H9 (cell line): Measurements from ENCODE around the gene CDH23. TPM values are rescaled to one million over a fixed set of nuclear protein-coding genes. Genes with fewer than 3 reads are reported as not detected.

Experiments used
- DNase-seq: peaks from one replicate; pipeline ENCODE4 v3.0.0-alpha.2; 2017
- H2AFZ ChIP-seq: one replicate; pipeline ENCODE4 v1.6.1; 2013; ENCODE audit warnings: mild to moderate bottlenecking, low read length, control low read depth, moderate library complexity
- H2AK5ac ChIP-seq: 2 replicates; pipeline ENCODE4 v1.6.1; 2013; ENCODE audit warnings: low read length, control low read depth, mixed read lengths; ENCODE audit not compliant: insufficient read length
- H2BK120ac ChIP-seq: one replicate; pipeline ENCODE4 v1.6.1; 2013; ENCODE audit warnings: low read depth, mild to moderate bottlenecking, low read length, control low read depth, inconsistent platforms; ENCODE audit not compliant: poor library complexity, severe bottlenecking
- H2BK12ac ChIP-seq: 2 replicates; pipeline ENCODE4 v1.6.1; 2013; ENCODE audit warnings: low read length, control low read depth, mixed read lengths, low read depth; ENCODE audit not compliant: insufficient read length
- H2BK15ac ChIP-seq: 2 replicates; pipeline ENCODE4 v1.6.1; 2013; ENCODE audit warnings: low read depth, low read length, control low read depth
- H2BK20ac ChIP-seq: one replicate; pipeline ENCODE4 v1.6.1; 2013; ENCODE audit warnings: low read depth, mild to moderate bottlenecking, low read length, control low read depth, inconsistent platforms; ENCODE audit not compliant: poor library complexity, severe bottlenecking
- H2BK5ac ChIP-seq: 2 replicates; pipeline ENCODE4 v1.6.1; 2013; ENCODE audit warnings: low read length, control low read depth, mixed read lengths; ENCODE audit not compliant: insufficient read length
- H3K14ac ChIP-seq: 2 replicates; pipeline ENCODE4 v1.6.1; 2013; ENCODE audit warnings: low read length, control low read depth; ENCODE audit not compliant: insufficient read depth
- H3K18ac ChIP-seq: 2 replicates; pipeline ENCODE4 v1.6.1; 2013; ENCODE audit warnings: low read depth, mild to moderate bottlenecking, mixed read lengths, low read length, control low read depth; ENCODE audit not compliant: insufficient read length
- H3K23ac ChIP-seq: 2 replicates; pipeline ENCODE4 v1.6.1; 2013; ENCODE audit warnings: low read length, control low read depth, mixed read lengths, low read depth; ENCODE audit not compliant: insufficient read length
- H3K23me2 ChIP-seq: 2 replicates; pipeline ENCODE4 v1.6.1; 2013; ENCODE audit warnings: low read depth, mild to moderate bottlenecking, mixed read lengths, low read length, control low read depth; ENCODE audit not compliant: insufficient read length, poor library complexity, severe bottlenecking
- H3K27ac ChIP-seq: 2 replicates; pipeline ENCODE4 v1.5.1; 2013; ENCODE audit warnings: low read length, control low read depth, mixed read lengths, low read depth; ENCODE audit not compliant: insufficient read length
- H3K27me3 ChIP-seq: 2 replicates; pipeline ENCODE4 v1.6.1; 2013; ENCODE audit warnings: low read length, control low read depth, inconsistent platforms; ENCODE audit not compliant: insufficient read depth
- H3K4ac ChIP-seq: 2 replicates; pipeline ENCODE4 v1.6.1; 2013; ENCODE audit warnings: low read depth, mild to moderate bottlenecking, control low read depth, inconsistent platforms, low read length, moderate library complexity
- H3K4me1 ChIP-seq: 2 replicates; pipeline ENCODE4 v1.6.1; 2013; ENCODE audit warnings: low read length, control low read depth, inconsistent platforms; ENCODE audit not compliant: insufficient read depth
- H3K4me2 ChIP-seq: 2 replicates; pipeline ENCODE4 v1.6.1; 2013; ENCODE audit warnings: low read length, control low read depth, mixed read lengths; ENCODE audit not compliant: insufficient read length, insufficient read depth
- H3K56ac ChIP-seq: 2 replicates; pipeline ENCODE4 v1.6.1; 2013; ENCODE audit warnings: low read depth, mild to moderate bottlenecking, mixed read lengths, low read length, control low read depth; ENCODE audit not compliant: insufficient read length
- H3K79me1 ChIP-seq: 2 replicates; pipeline ENCODE4 v1.6.1; 2013; ENCODE audit warnings: low read depth, mild to moderate bottlenecking, moderate library complexity, low read length, control low read depth, inconsistent platforms; ENCODE audit not compliant: insufficient read depth, poor library complexity, severe bottlenecking
- H3K79me2 ChIP-seq: 2 replicates; pipeline ENCODE4 v1.6.1; 2013; ENCODE audit warnings: low read length, control low read depth, inconsistent platforms; ENCODE audit not compliant: insufficient read depth
- H3K9ac ChIP-seq: 2 replicates; pipeline ENCODE4 v1.6.1; 2013; ENCODE audit warnings: low read length, control low read depth, mixed read lengths; ENCODE audit not compliant: insufficient read length; ENCODE audit errors: extremely low read depth
- H3K9me3 ChIP-seq: one replicate; pipeline ENCODE4 v1.6.1; 2013; ENCODE audit warnings: low read depth, low read length, inconsistent platforms; ENCODE audit not compliant: control insufficient read depth
- H3T11ph ChIP-seq: one replicate; pipeline ENCODE4 v1.6.1; 2013; ENCODE audit warnings: mild to moderate bottlenecking, low read length, control low read depth, inconsistent platforms
- H4K20me1 ChIP-seq: one replicate; pipeline ENCODE4 v1.6.1; 2013; ENCODE audit not compliant: control insufficient read depth, insufficient read length, insufficient read depth
- H4K5ac ChIP-seq: 2 replicates; pipeline ENCODE4 v1.6.1; 2013; ENCODE audit warnings: low read depth, mild to moderate bottlenecking, mixed read lengths, low read length, control low read depth; ENCODE audit not compliant: insufficient read length
- H4K8ac ChIP-seq: replicated peaks from 2 replicates; pipeline ENCODE4 v1.6.1; 2013; ENCODE audit warnings: low read length, control low read depth, mixed read lengths, low read depth; ENCODE audit not compliant: insufficient read length
- H4K91ac ChIP-seq: 2 replicates; pipeline ENCODE4 v1.6.1; 2013; ENCODE audit warnings: low read depth, mild to moderate bottlenecking, moderate library complexity, mixed read lengths, low read length, control low read depth; ENCODE audit not compliant: insufficient read length
- H3K27ac Mint-ChIP-seq, 3 experiments: 2 replicates in 2 of 3; 3 replicates in 1 of 3; pipeline ENCODE4 v1.8.0; 2020 to 2021; ENCODE audit warnings: mixed read lengths in 3 of 3, mild to moderate bottlenecking in 1 of 3, moderate library complexity in 1 of 3
- H3K27me3 Mint-ChIP-seq: 2 replicates; pipeline ENCODE4 v1.8.0; 2021; ENCODE audit warnings: low read depth, mild to moderate bottlenecking, moderate library complexity, mixed read lengths
- H3K36me3 Mint-ChIP-seq, 3 experiments: 2 replicates in 2 of 3; 3 replicates in 1 of 3; pipeline ENCODE4 v1.8.0; 2020 to 2021; ENCODE audit warnings: low read depth in 3 of 3, mixed read lengths in 3 of 3; ENCODE audit not compliant: insufficient read depth in 1 of 3
- H3K4me1 Mint-ChIP-seq, 2 experiments: 2 replicates each; pipeline ENCODE4 v1.8.0; 2020; ENCODE audit warnings: mixed read lengths in 2 of 2
- H3K4me3 Mint-ChIP-seq, 2 experiments: 2 replicates in 1 of 2; 3 replicates in 1 of 2; pipeline ENCODE4 v1.8.0; 2020 to 2021; ENCODE audit warnings: mild to moderate bottlenecking in 2 of 2, mixed read lengths in 2 of 2, moderate library complexity in 1 of 2
- H3K9me3 Mint-ChIP-seq, 2 experiments: 2 replicates in 1 of 2; 3 replicates in 1 of 2; pipeline ENCODE4 v1.8.0; 2020; ENCODE audit warnings: mild to moderate bottlenecking in 2 of 2, mixed read lengths in 2 of 2, moderate library complexity in 1 of 2
- WGBS: extraction: QIAGEN DNeasy Blood & Tissue Kit; methylation state at CpG from one replicate; pipeline ENCODE4 v1.1.7; 2013; ENCODE audit warnings: missing lambda C conversion rate, low lambda C conversion rate, mixed read lengths; ENCODE audit not compliant: insufficient read length; ENCODE audit errors: extremely low coverage; 5-methylcytosine and 5-hydroxymethylcytosine counted together
- total RNA-seq: library from RNA; stranded (reverse); gene quantifications from 2 replicates; pipeline ENCODE4 v1.2.1, GENCODE V29; 2021
- TF ChIP-seq, protein P1 (sequence below): fragments of 200-600 bp; sonication (generic); conservative IDR thresholded peaks from 3 replicates; pipeline ENCODE4 v1.8.0; 2021; ENCODE audit warnings: antibody characterized with exemption, mild to moderate bottlenecking

The CDH23 gene
- total RNA-seq, 1 experiment from 2014 or later = 2.1 TPM

DNA sequence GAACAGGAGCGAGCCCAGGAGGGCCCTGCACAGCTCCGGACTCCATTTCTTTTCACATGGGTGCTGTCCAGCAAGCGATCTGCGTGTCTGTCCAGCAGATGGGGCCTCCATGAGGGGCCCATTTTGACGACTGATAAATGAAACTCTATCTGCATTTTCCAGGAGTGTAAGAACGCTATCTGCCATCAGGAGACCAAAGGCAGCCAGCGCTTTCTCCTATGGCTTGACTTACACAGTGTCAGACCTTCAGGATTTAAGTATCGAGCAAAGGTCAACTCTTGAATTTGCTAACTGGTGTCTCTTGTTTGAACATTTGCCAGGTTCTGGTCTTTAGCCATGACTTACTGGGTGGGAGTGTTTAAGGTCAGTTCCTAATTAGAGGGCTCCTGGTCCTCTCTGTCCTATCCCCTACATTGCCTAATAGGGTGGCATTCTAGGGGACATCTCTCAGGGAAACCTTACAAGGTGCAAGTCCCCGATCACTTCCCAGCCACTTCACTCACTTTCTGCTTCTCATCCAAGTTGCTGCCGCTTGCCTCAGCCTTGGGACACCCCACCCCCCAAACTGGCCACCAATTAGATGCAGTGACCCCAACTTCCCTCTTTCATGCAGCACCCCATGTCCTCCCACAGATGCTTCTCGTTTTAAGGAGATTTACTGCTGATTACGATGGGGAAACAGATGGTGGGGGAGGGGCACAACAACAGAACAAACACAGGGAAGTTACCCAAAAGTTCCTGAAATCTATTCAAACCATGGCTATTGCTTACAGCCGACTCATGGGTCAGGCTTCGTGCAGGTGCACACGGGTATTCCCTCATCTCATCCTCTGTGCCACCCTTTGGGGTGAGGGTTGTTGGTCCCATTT, 356.6 kb downstream of the CDH23 start:
- no peaks in the 10 kb centered on the region for H3K79me1 ChIP-seq
- no peak overlapping the region for H2BK12ac ChIP-seq
- Mint-ChIP-seq H3K27ac (no peak overlapping the region; a peak in 2 of 7 replicates), H3K4me3 (no peak overlapping the region; a peak in 1 of 5 replicates), H3K9me3 (no peaks in the 10 kb centered on the region; a peak in 2 of 5 replicates), H3K27me3 (peaks cover 2% of the 10 kb centered on the region), H3K36me3 (no peaks in the 10 kb centered on the region), H3K4me1 (peaks cover 18 to 40% of the 10 kb centered on the region in 2 experiments)
- no peaks in the 10 kb centered on the region for H3K9me3 ChIP-seq
- no peak overlapping the region for H4K91ac ChIP-seq
- H3K27ac ChIP-seq = no peak overlapping the region
- no peak overlapping the region for H2AFZ ChIP-seq
- no peak overlapping the region for H3K18ac ChIP-seq
- H2AK5ac ChIP-seq = no peak overlapping the region
- no peaks in the 10 kb centered on the region for H4K20me1 ChIP-seq
- H3K79me2 ChIP-seq = no peaks in the 10 kb centered on the region; the same call in 1 of the 2 replicates
- no peak overlapping the region for H3K9ac ChIP-seq
- H3K14ac ChIP-seq = no peak overlapping the region
- H3K4ac ChIP-seq = no peak overlapping the region
- no CpG with 5 or more reads among the region's 15 CpGs for WGBS
- no peak overlapping the region for H2BK120ac ChIP-seq
- no peaks in the 10 kb centered on the region for H3K4me1 ChIP-seq
- no peak overlapping the region for H3K56ac ChIP-seq
- H2BK20ac ChIP-seq = no peak overlapping the region
- H3K4me2 ChIP-seq = no peak overlapping the region
- H4K5ac ChIP-seq = no peak overlapping the region
- H3K27me3 ChIP-seq = no peaks in the 10 kb centered on the region
- no peak overlapping the region for H2BK5ac ChIP-seq
- no peak overlapping the region for H3K23ac ChIP-seq
- no peak overlapping the region for H2BK15ac ChIP-seq
- TF ChIP-seq, protein P1, sequence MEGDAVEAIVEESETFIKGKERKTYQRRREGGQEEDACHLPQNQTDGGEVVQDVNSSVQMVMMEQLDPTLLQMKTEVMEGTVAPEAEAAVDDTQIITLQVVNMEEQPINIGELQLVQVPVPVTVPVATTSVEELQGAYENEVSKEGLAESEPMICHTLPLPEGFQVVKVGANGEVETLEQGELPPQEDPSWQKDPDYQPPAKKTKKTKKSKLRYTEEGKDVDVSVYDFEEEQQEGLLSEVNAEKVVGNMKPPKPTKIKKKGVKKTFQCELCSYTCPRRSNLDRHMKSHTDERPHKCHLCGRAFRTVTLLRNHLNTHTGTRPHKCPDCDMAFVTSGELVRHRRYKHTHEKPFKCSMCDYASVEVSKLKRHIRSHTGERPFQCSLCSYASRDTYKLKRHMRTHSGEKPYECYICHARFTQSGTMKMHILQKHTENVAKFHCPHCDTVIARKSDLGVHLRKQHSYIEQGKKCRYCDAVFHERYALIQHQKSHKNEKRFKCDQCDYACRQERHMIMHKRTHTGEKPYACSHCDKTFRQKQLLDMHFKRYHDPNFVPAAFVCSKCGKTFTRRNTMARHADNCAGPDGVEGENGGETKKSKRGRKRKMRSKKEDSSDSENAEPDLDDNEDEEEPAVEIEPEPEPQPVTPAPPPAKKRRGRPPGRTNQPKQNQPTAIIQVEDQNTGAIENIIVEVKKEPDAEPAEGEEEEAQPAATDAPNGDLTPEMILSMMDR = no peak
- H3K23me2 ChIP-seq = no peaks in the 10 kb centered on the region
- no peak overlapping the region for H3T11ph ChIP-seq
- H4K8ac ChIP-seq = no peak overlapping the region
- no peak for DNase-seq
